BJ (cell line): Measurements from ENCODE around the gene PKD2. TPM values are rescaled to one million over a fixed set of nuclear protein-coding genes. Genes with fewer than 3 reads are reported as not detected.
"Not testable (repeated sequence)": the region's sequence is repeated elsewhere in the genome, so short reads cannot be mapped to it uniquely, and the experiment has no call there.

Source experiments
- CTCF ChIA-PET: fragments of 350-600 bp; formaldehyde crosslinking; extraction: SDS; loops from one replicate; lab custom pipeline; 2021; ENCODE audit warnings: antibody characterized with exemption, inconsistent platforms; lab: Yijun Ruan, JAX
- POLR2A ChIA-PET: fragments of 300-600 bp; sonication (Branson Sonifier 250); formaldehyde crosslinking; extraction: SDS; loops from one replicate; lab custom pipeline; 2021; ENCODE audit warnings: antibody characterized with exemption; lab: Charles Lee
- DNase-seq: peaks from one replicate; pipeline ENCODE4 v3.0.0-alpha.2; 2011; ENCODE audit warnings: low read depth
- H3K27me3 ChIP-seq: 2 replicates; pipeline ENCODE4 v1.6.0; 2011; ENCODE audit warnings: low read length; ENCODE audit not compliant: control insufficient read depth, insufficient read depth
- H3K36me3 ChIP-seq: 2 replicates; pipeline ENCODE4 v1.5.1; 2011; ENCODE audit warnings: low read length; ENCODE audit not compliant: control insufficient read depth, insufficient read depth
- H3K4me3 ChIP-seq: 2 replicates; pipeline ENCODE4 v1.5.1; 2011; ENCODE audit warnings: low read depth, mild to moderate bottlenecking, control low read depth, low read length
- CTCF ChIP-seq: IDR thresholded peaks from 2 replicates; pipeline ENCODE4 v1.5.1; 2011; ENCODE audit warnings: low read depth, mild to moderate bottlenecking, control low read depth, inconsistent platforms, low read length, moderate library complexity; ENCODE audit not compliant: insufficient read depth
- polyA plus RNA-seq: library from polyadenylated mRNA; depleted of rRNA; stranded (reverse); fragments of >200 nt; gene quantifications from 2 replicates; pipeline ENCODE4 v1.2.3, GENCODE V29; 2011

PKD2 gene
- polyA plus RNA-seq, 1 experiment, result 67.0 TPM

GRCh38 chr4:87985887-87986200 lies 21.6 kb upstream of the PKD2 start:
- POLR2A ChIA-PET, result no interaction called here
- H3K36me3 ChIP-seq, result no peaks in the 10 kb centered on the region

GRCh38 chr4:87986508-87986907 lies 20.9 kb upstream of the PKD2 start:
- CTCF ChIA-PET, result interaction anchor here (0.6 to 2.9 kb wide), 12 partner anchors 10 to 553 kb away, joined by 3 to 17 read pairs (median 6); partner anchors contain the start of gene SPP1

More at GRCh38 chr4:87985887-87986200, 21.6 kb upstream of the PKD2 start:
- CTCF ChIA-PET, result interaction anchor here (0.6 to 2.9 kb wide), 15 partner anchors 9 to 308 kb away, joined by 3 to 17 read pairs (median 5); partner anchors contain the start of gene SPP1
- TF ChIP-seq CTCF, result no peak
- H3K27me3 ChIP-seq, result no peaks in the 10 kb centered on the region
- no peak for DNase-seq
- no peak overlapping the region for H3K4me3 ChIP-seq

GRCh38 chr4:87989765-87990164 lies 17.7 kb upstream of the PKD2 start:
- ChIA-PET CTCF (interaction anchor here (2.4 kb wide), 1 partner anchor 16 kb away, joined by 6 read pairs; no protein-coding TSS in a partner anchor), POLR2A (no interaction called here)
- H3K36me3 ChIP-seq, result no peaks in the 10 kb centered on the region
- no peak for TF ChIP-seq CTCF
- no peaks in the 10 kb centered on the region for H3K27me3 ChIP-seq
- no peak overlapping the region for H3K4me3 ChIP-seq
- no peak for DNase-seq

More at GRCh38 chr4:87986508-87986907, 20.9 kb upstream of the PKD2 start:
- POLR2A ChIA-PET, result no interaction called here
- no peak for DNase-seq
- Histone ChIP-seq H3K27me3 (no peaks in the 10 kb centered on the region), H3K36me3 (no peaks in the 10 kb centered on the region), H3K4me3 (no peak overlapping the region)
- no peak for TF ChIP-seq CTCF

- ChIA-PET CTCF (no interaction called here), POLR2A (no interaction called here)
- no peaks in the 10 kb centered on the region for H3K36me3 ChIP-seq
- H3K27me3 ChIP-seq, result no peaks in the 10 kb centered on the region
- no peak for TF ChIP-seq CTCF
- H3K4me3 ChIP-seq, result no peak overlapping the region
- DNase-seq, result no peak
Observed at GRCh38 chr4:87995435-87995834, 12.0 kb upstream of the PKD2 start.

GRCh38 chr4:87999191-87999691 lies 8.2 kb upstream of the PKD2 start:
- H3K4me3 ChIP-seq, H3K27me3 ChIP-seq, POLR2A ChIA-PET, DNase-seq, H3K36me3 ChIP-seq: not testable (repeated sequence)
- CTCF ChIA-PET, result interaction anchor here (0.6 kb wide), 1 partner anchor 109 kb away, joined by 4 read pairs; no protein-coding TSS in a partner anchor

GRCh38 chr4:88001871-88002270 lies 5.6 kb upstream of the PKD2 start:
- CTCF ChIA-PET, result interaction anchor here (0.6 to 1.8 kb wide), 4 partner anchors 9 to 559 kb away, joined by 3 to 6 read pairs (median 4); no protein-coding TSS in a partner anchor

More at GRCh38 chr4:88001871-88002270, 5.6 kb upstream of the PKD2 start:
- no peak for TF ChIP-seq CTCF
- Histone ChIP-seq H3K4me3 (no peak overlapping the region), H3K27me3 (no peaks in the 10 kb centered on the region), H3K36me3 (no peaks in the 10 kb centered on the region)
- POLR2A ChIA-PET, result no interaction called here
- DNase-seq, result no peak
